Activated CD4-positive, alpha-beta memory T cell treated with anti-CD3 and anti-CD28 coated beads, Interleukin-2, amount 10 ng/mL, durations not matched to agents 7 days and 5 days (primary cell): ENCODE results near the gene MREG. TPM values are rescaled to one million over a fixed set of nuclear protein-coding genes. Genes with fewer than 3 reads are reported as not detected.
A peak's percentile ranks its signal among the peaks of the same experiment; 100 is the strongest.

Source experiments
- CTCF ChIA-PET: fragments of 350-600 bp; sonication (Branson Sonifier 250); formaldehyde crosslinking; loops from one replicate; lab custom pipeline; 2021; ENCODE audit warnings: antibody characterized with exemption, inconsistent platforms; lab: Charles Lee
- POLR2A ChIA-PET: fragments of 350-600 bp; sonication (Branson Sonifier 250); formaldehyde crosslinking; loops from one replicate; lab custom pipeline; 2021; ENCODE audit warnings: antibody characterized with exemption; lab: Charles Lee
- DNase-seq: peaks from one replicate; pipeline ENCODE4 v3.0.0-alpha.2; 2020
- H3K27ac Mint-ChIP-seq: one replicate; pipeline ENCODE4 v1.8.0; 2021; ENCODE audit warnings: mild to moderate bottlenecking, mixed read lengths
- H3K27me3 Mint-ChIP-seq: one replicate; pipeline ENCODE4 v1.8.0; 2021; ENCODE audit warnings: mixed read lengths
- H3K36me3 Mint-ChIP-seq: one replicate; pipeline ENCODE4 v1.8.0; 2021; ENCODE audit warnings: low read depth, mixed read lengths
- H3K4me1 Mint-ChIP-seq: one replicate; pipeline ENCODE4 v1.8.0; 2021; ENCODE audit warnings: mixed read lengths
- H3K4me3 Mint-ChIP-seq: one replicate; pipeline ENCODE4 v1.8.0; 2021; ENCODE audit warnings: mild to moderate bottlenecking, mixed read lengths
- H3K9me3 Mint-ChIP-seq: one replicate; pipeline ENCODE4 v1.8.0; 2021; ENCODE audit warnings: mixed read lengths
- total RNA-seq, 2 experiments: library from RNA; stranded (reverse); gene quantifications; one replicate each; pipeline ENCODE4 v1.2.3, GENCODE V29; 2021

MREG gene
- total RNA-seq, 2 experiments from 2014 or later, result 12.6 to 15.1 TPM

- peaks cover 23% of the 10 kb centered on the region for H3K4me1 Mint-ChIP-seq
- ChIA-PET POLR2A (no interaction called here), CTCF (interaction anchor here (0.8 to 2.9 kb wide), 3 partner anchors 10 to 491 kb away, joined by 3 to 11 read pairs (median 3); no protein-coding TSS in a partner anchor)
- no peaks in the 10 kb centered on the region for H3K36me3 Mint-ChIP-seq
- peak; percentile 63 for DNase-seq
- H3K27ac Mint-ChIP-seq, result no peak overlapping the region
- H3K9me3 Mint-ChIP-seq, result no peaks in the 10 kb centered on the region
- no peak overlapping the region for H3K4me3 Mint-ChIP-seq
- peaks cover 8% of the 10 kb centered on the region for H3K27me3 Mint-ChIP-seq
Observed at GRCh38 chr2:215920244-215921100, 92.9 kb downstream of the MREG start.

GRCh38 chr2:215919624-215920243, 93.6 kb downstream of the MREG start:
- Mint-ChIP-seq H3K27ac (no peak overlapping the region), H3K9me3 (no peaks in the 10 kb centered on the region), H3K36me3 (no peaks in the 10 kb centered on the region), H3K27me3 (peaks cover 11% of the 10 kb centered on the region), H3K4me3 (no peak overlapping the region), H3K4me1 (peaks cover 26% of the 10 kb centered on the region)
- DNase-seq, result no peak
- POLR2A ChIA-PET, result no interaction called here
- CTCF ChIA-PET, result interaction anchor here (2.9 kb wide), 1 partner anchor 11 kb away, joined by 11 read pairs; no protein-coding TSS in a partner anchor

- Mint-ChIP-seq H3K4me3 (no peak overlapping the region), H3K27ac (no peak overlapping the region), H3K9me3 (no peaks in the 10 kb centered on the region), H3K36me3 (no peaks in the 10 kb centered on the region), H3K27me3 (peaks cover 13% of the 10 kb centered on the region), H3K4me1 (peaks cover 26% of the 10 kb centered on the region)
- ChIA-PET CTCF (interaction anchor here (2.9 kb wide), 1 partner anchor 12 kb away, joined by 11 read pairs; no protein-coding TSS in a partner anchor), POLR2A (no interaction called here)
- no peak for DNase-seq
Observed at GRCh38 chr2:215918901-215919599, 94.3 kb downstream of the MREG start.

- Mint-ChIP-seq H3K27ac (no peak overlapping the region), H3K36me3 (no peaks in the 10 kb centered on the region), H3K27me3 (peaks cover 15% of the 10 kb centered on the region), H3K9me3 (no peaks in the 10 kb centered on the region), H3K4me1 (peaks cover 26% of the 10 kb centered on the region), H3K4me3 (no peak overlapping the region)
- ChIA-PET POLR2A (no interaction called here), CTCF (no interaction called here)
- DNase-seq, result no peak
Observed at GRCh38 chr2:215917953-215918620, 95.3 kb downstream of the MREG start.

- peaks cover 25% of the 10 kb centered on the region for H3K27me3 Mint-ChIP-seq
- POLR2A ChIA-PET, result no interaction called here
- H3K36me3 Mint-ChIP-seq, result no peaks in the 10 kb centered on the region
- H3K4me1 Mint-ChIP-seq, result peaks cover 26% of the 10 kb centered on the region
- H3K9me3 Mint-ChIP-seq, result no peaks in the 10 kb centered on the region
- no peak overlapping the region for H3K4me3 Mint-ChIP-seq
- DNase-seq, result no peak
- no peak overlapping the region for H3K27ac Mint-ChIP-seq
- CTCF ChIA-PET, result no interaction called here
Observed at GRCh38 chr2:215915441-215915840, 97.9 kb downstream of the MREG start.

GRCh38 chr2:215914777-215915165, 98.6 kb downstream of the MREG start:
- POLR2A ChIA-PET, result no interaction called here
- no peak overlapping the region for H3K27ac Mint-ChIP-seq
- no peak overlapping the region for H3K4me3 Mint-ChIP-seq
- no peak for DNase-seq
- H3K36me3 Mint-ChIP-seq, result no peaks in the 10 kb centered on the region
- H3K9me3 Mint-ChIP-seq, result no peaks in the 10 kb centered on the region
- CTCF ChIA-PET, result no interaction called here
- H3K27me3 Mint-ChIP-seq, result peaks cover 27% of the 10 kb centered on the region
- peaks cover 26% of the 10 kb centered on the region for H3K4me1 Mint-ChIP-seq

GRCh38 chr2:215914054-215914776, 99.1 kb downstream of the MREG start:
- POLR2A ChIA-PET, result no interaction called here
- Mint-ChIP-seq H3K9me3 (no peaks in the 10 kb centered on the region), H3K4me1 (peaks cover 23% of the 10 kb centered on the region), H3K4me3 (no peak overlapping the region), H3K36me3 (no peaks in the 10 kb centered on the region), H3K27me3 (peaks cover 32% of the 10 kb centered on the region), H3K27ac (no peak overlapping the region)
- DNase-seq, result no peak
- CTCF ChIA-PET, result interaction anchor here (0.7 kb wide), 2 partner anchors 24 to 1982 kb away, joined by 3 read pairs; no protein-coding TSS in a partner anchor

GRCh38 chr2:215912299-215912842, 101.0 kb downstream of the MREG start:
- no peaks in the 10 kb centered on the region for H3K36me3 Mint-ChIP-seq
- no peak overlapping the region for H3K4me3 Mint-ChIP-seq
- ChIA-PET CTCF (no interaction called here), POLR2A (no interaction called here)
- H3K4me1 Mint-ChIP-seq, result peaks cover 10% of the 10 kb centered on the region
- H3K27me3 Mint-ChIP-seq, result peaks cover 39% of the 10 kb centered on the region
- no peaks in the 10 kb centered on the region for H3K9me3 Mint-ChIP-seq
- no peak overlapping the region for H3K27ac Mint-ChIP-seq
- no peak for DNase-seq

GRCh38 chr2:215911301-215912085, 101.9 kb downstream of the MREG start:
- H3K4me1 Mint-ChIP-seq, result peaks cover 6% of the 10 kb centered on the region
- ChIA-PET CTCF (no interaction called here), POLR2A (no interaction called here)
- H3K4me3 Mint-ChIP-seq, result no peak overlapping the region
- no peaks in the 10 kb centered on the region for H3K9me3 Mint-ChIP-seq
- H3K27ac Mint-ChIP-seq, result no peak overlapping the region
- no peaks in the 10 kb centered on the region for H3K36me3 Mint-ChIP-seq
- H3K27me3 Mint-ChIP-seq, result peaks cover 40% of the 10 kb centered on the region
- no peak for DNase-seq

GRCh38 chr2:215910180-215910579, 103.2 kb downstream of the MREG start:
- CTCF ChIA-PET, result no interaction called here
- H3K27ac Mint-ChIP-seq, result no peak overlapping the region

GRCh38 chr2:215907147-215907546, 106.2 kb downstream of the MREG start:
- H3K27me3 Mint-ChIP-seq, result peaks cover 41% of the 10 kb centered on the region
- no peak overlapping the region for H3K4me3 Mint-ChIP-seq
- ChIA-PET POLR2A (no interaction called here), CTCF (interaction anchor here (1.6 kb wide), 1 partner anchor 24 kb away, joined by 3 read pairs; no protein-coding TSS in a partner anchor)
- H3K36me3 Mint-ChIP-seq, result no peaks in the 10 kb centered on the region
- no peaks in the 10 kb centered on the region for H3K9me3 Mint-ChIP-seq
- no peak for DNase-seq
- H3K27ac Mint-ChIP-seq, result no peak overlapping the region
- no peaks in the 10 kb centered on the region for H3K4me1 Mint-ChIP-seq

More at GRCh38 chr2:215910180-215910579, 103.2 kb downstream of the MREG start:
- Mint-ChIP-seq H3K27me3 (peaks cover 41% of the 10 kb centered on the region), H3K4me1 (no peaks in the 10 kb centered on the region), H3K4me3 (no peak overlapping the region), H3K36me3 (no peaks in the 10 kb centered on the region), H3K9me3 (no peaks in the 10 kb centered on the region)
- no peak for DNase-seq
- POLR2A ChIA-PET, result no interaction called here
